GM12891 (cell line): ENCODE results near the gene WASHC4.

ENCODE experiments used
- POLR2A ChIP-seq: IDR thresholded peaks from 2 replicates; pipeline ENCODE4 v1.6.1; 2011; ENCODE audit warnings: low read depth, low read length, control low read depth
- POLR2AphosphoS5 ChIP-seq: IDR thresholded peaks from 2 replicates; pipeline ENCODE4 v1.6.1; 2011; ENCODE audit warnings: low read depth, low read length, control low read depth
- SPI1 ChIP-seq: IDR thresholded peaks from 2 replicates; pipeline ENCODE4 v1.6.1; 2011; ENCODE audit warnings: low read depth, low read length, control low read depth
- TAF1 ChIP-seq: IDR thresholded peaks from 2 replicates; pipeline ENCODE4 v1.6.1; 2011; ENCODE audit warnings: low read depth, low read length, control low read depth

GRCh38 chr12:105120551-105120950, 13.0 kb downstream of the WASHC4 start:
- TF ChIP-seq POLR2A: no peak
- no peak for TF ChIP-seq POLR2AphosphoS5
- no peak for TF ChIP-seq TAF1
- no peak for TF ChIP-seq SPI1
